ENCODE results near the gene SPEN. TPM values are rescaled to one million over a fixed set of nuclear protein-coding genes. Genes with fewer than 3 reads are reported as not detected.
A peak's percentile ranks its signal among the peaks of the same experiment; 100 is the strongest.

SPEN gene
- total and polyA plus RNA-seq, 2 of the 4 experiments (the other 2 are of a cell fraction), result 7.6 to 15.8 TPM

GRCh38 chr1:15952317-15953258 lies 105.1 kb downstream of the SPEN start (continued):
- no peak for TF ChIP-seq CTCF (conservative IDR thresholded peaks at IDR 0.05; ENCODE audit: low read depth, low read length)
- peak; percentile 38 for TF ChIP-seq RAD21 (IDR thresholded peaks at IDR 0.05; ENCODE audit: low read length)
- TF ChIP-seq FOS (IDR thresholded peaks at IDR 0.05; ENCODE audit: low read depth, low read length), result peak; percentile 98
